ENCODE measurements around the gene IPO11. TPM values are rescaled to one million over a fixed set of nuclear protein-coding genes. Genes with fewer than 3 reads are reported as not detected.

Gene IPO11
- total RNA-seq, 4 donors from 2014 or later, result 12.0 to 23.7 (median 20.8) TPM

GRCh38 chr5:62649476-62650113 is 237.0 kb downstream of the IPO11 start:
- no peak for DNase-seq (ENCODE audit: low spot score in 2 of 2)
- H3K36me3 ChIP-seq, result no peaks in the 10 kb centered on the region
- WGBS, result 56% methylated on average over 4 of the region's 4 CpGs

DNA sequence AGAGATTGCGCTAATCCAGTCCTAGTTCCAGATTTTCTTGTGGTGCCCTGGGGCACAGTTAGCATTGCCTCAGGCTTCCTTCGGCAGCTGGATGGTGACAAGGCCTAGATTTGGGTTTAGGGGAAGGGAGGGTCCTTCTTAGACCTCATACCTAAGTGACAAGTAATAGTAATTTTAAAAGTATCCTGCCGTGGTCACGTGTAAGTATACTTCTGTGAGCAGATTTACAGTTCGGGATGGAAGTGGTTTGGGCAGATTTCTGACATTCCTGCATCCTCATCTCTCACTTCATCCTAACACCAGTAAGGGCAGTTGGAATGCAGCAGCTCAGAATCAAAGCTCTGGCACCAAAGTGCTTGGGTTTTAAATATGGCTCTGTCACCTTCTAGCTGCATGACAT is 237.6 kb downstream of the IPO11 start:
- H3K27ac ChIP-seq, result no peak overlapping the region
- no peaks in the 10 kb centered on the region for H3K9me3 ChIP-seq
- TF ChIP-seq CTCF (IDR thresholded peaks at IDR 0.05), result no peak
- TF ChIP-seq POLR2A (IDR thresholded peaks at IDR 0.05), result no peak
- no peak for DNase-seq (ENCODE audit: low spot score in 2 of 2)
- H3K36me3 ChIP-seq, result no peaks in the 10 kb centered on the region
- H3K4me3 ChIP-seq, result no peak overlapping the region
- no peaks in the 10 kb centered on the region for H3K4me1 ChIP-seq
- 61% methylated on average over 5 of the region's 5 CpGs for WGBS
- no peaks in the 10 kb centered on the region for H3K27me3 ChIP-seq

More at GRCh38 chr5:62649476-62650113, 237.0 kb downstream of the IPO11 start:
- Histone ChIP-seq H3K9me3 (no peaks in the 10 kb centered on the region), H3K27ac (no peak overlapping the region), H3K27me3 (no peaks in the 10 kb centered on the region), H3K4me3 (no peak overlapping the region), H3K4me1 (no peaks in the 10 kb centered on the region)
- TF ChIP-seq POLR2AphosphoS5 (IDR thresholded peaks at IDR 0.05) (no peak), POLR2A (IDR thresholded peaks at IDR 0.05) (no peak), EP300 (IDR thresholded peaks at IDR 0.05) (no peak), CTCF (IDR thresholded peaks at IDR 0.05) (no peak)

DNA sequence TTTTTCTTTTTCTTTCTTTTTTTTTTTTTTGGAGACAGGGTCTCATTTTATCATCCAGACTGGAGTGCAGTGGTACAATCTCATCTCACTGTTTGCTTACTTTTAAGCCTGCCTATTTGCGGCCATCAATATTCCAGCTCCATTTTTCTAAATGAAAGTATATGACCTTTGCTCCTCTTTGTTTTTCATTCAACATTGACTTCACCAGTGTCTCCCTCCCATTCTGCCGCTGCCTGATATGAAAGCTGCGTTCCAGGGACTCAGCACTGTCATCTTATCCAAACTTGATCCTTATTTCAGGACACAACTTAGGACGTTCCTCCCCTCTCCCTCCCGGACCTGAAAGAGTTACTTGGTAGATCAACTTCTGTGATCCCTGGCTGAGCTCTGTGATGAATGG is 239.7 kb downstream of the IPO11 start:
- H3K27me3 ChIP-seq, result no peaks in the 10 kb centered on the region
- TF ChIP-seq CTCF (IDR thresholded peaks at IDR 0.05) (no peak), EP300 (IDR thresholded peaks at IDR 0.05) (no peak), POLR2AphosphoS5 (IDR thresholded peaks at IDR 0.05) (no peak), POLR2A (IDR thresholded peaks at IDR 0.05) (no peak)
- 91% methylated on average over 5 of the region's 5 CpGs for WGBS
- H3K27ac ChIP-seq, result no peak overlapping the region
- no peak for DNase-seq (ENCODE audit: low spot score in 2 of 2)
- H3K4me3 ChIP-seq, result no peak overlapping the region
- no peaks in the 10 kb centered on the region for H3K9me3 ChIP-seq
- no peaks in the 10 kb centered on the region for H3K36me3 ChIP-seq
- no peaks in the 10 kb centered on the region for H3K4me1 ChIP-seq

- DNase-seq (ENCODE audit: low spot score in 2 of 2), result no peak
- H3K27ac ChIP-seq, result no peak overlapping the region
- WGBS, result 52% methylated on average over 6 of the region's 7 CpGs
These were observed 240.7 kb downstream of the IPO11 start for GRCh38 chr5:62653001-62653863.

More at GRCh38 chr5:62653001-62653863, 240.7 kb downstream of the IPO11 start:
- Histone ChIP-seq H3K4me3 (no peak overlapping the region), H3K4me1 (no peaks in the 10 kb centered on the region), H3K27me3 (no peaks in the 10 kb centered on the region), H3K9me3 (no peaks in the 10 kb centered on the region), H3K36me3 (no peaks in the 10 kb centered on the region)
- TF ChIP-seq POLR2A (IDR thresholded peaks at IDR 0.05) (no peak), POLR2AphosphoS5 (IDR thresholded peaks at IDR 0.05) (no peak), CTCF (IDR thresholded peaks at IDR 0.05) (no peak), EP300 (IDR thresholded peaks at IDR 0.05) (no peak)

Data from suprapubic skin (tissue), 4 donors.